ENCODE data around the gene PNMA8A.

PNMA8A gene

DNA sequence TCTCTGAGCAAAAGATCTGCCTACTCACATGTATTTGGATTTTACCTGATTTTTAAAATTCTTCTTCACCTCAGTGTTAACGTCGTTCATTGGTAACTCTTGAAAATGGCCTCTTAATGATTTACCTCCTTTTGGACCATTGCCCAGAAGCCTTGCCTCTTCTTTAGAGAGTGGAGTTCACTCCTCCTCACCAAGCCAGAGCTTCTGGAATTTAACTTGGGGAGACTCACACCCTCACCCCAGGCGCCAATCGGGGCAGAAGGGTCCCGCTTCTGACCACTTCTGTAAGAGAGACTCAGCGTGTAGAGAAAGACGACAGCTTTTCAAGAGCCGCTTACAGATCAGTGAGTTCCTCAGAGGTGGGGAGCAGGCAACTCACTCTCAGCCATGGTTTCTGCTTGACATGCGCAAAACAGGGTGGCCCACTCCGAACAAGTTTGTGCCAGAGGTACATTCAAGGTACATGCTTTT lies 45.3 kb downstream of the PNMA8A start:
- DNase-seq = no peak

DNA sequence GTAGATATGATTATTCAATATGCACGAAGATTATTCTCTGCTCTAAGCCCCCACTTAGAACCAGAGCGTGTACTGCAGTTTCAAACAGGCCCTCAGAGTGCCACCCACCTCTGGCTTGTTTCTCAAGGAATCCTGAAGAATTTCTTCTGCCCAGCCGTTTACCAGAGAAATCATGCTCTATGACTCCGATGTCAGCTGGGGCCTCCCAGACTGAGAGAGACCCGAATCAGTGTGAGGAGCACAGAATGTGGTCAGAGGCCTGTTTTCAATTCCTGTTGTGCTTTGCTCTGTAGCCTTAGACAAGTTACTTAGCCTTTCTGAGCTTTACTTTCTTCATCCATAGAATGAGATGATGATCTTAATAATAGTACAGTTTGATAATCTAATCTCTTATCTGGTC lies 48.2 kb downstream of the PNMA8A start:
- DNase-seq = no peak

DNA sequence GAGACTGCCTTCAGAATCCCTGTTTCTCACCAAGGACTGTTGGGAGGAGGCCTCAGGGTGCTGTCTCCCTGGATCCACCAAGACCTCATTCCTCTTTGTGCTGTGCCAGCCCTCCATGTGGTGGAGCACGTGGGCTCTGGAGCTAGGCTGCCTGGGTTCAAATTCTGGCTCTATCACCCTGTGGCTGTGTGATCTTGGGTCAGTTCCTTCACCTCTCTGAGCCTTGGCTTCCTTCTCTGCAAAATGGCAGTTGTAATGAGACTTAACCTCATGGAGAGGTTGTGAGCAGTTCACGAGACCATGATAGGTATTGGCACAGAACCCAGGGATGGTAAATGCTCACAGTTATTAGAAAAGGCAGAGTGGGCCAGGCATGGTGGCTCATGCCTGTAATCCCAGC lies 49.0 kb downstream of the PNMA8A start:
- no peak for DNase-seq

DNA sequence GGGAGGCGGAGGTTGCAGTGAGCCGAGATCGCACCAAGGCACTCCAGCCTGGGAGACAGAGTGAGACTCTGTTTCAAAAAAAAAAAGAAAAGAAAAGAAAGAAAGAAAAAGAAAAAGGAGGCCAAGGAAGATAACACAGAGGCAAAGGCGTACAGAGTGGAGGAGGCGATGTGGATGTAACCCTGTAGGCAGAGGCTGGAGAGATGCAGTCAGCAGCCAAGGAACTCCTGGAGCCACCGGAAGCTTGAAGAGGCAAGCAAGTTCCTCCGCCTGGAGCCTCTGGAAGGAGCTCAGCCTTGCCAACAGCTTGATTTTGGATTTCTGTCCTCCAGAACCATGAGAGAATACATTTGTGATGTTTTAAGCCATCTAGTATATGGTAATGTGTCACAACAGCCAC lies 51.3 kb downstream of the PNMA8A start:
- no peak for DNase-seq

All from activated CD4-positive, CD25-positive, alpha-beta regulatory T cell treated with anti-CD3 and anti-CD28 coated beads, Interleukin-2, amount 50 U/mL, for 72 hours (primary cell).